ENCODE data around the gene LMNA. TPM values are rescaled to one million over a fixed set of nuclear protein-coding genes. Genes with fewer than 3 reads are reported as not detected.

The LMNA gene
- total RNA-seq, 2 experiments from 2014 or later, result 6.5 to 14.3 TPM

DNA sequence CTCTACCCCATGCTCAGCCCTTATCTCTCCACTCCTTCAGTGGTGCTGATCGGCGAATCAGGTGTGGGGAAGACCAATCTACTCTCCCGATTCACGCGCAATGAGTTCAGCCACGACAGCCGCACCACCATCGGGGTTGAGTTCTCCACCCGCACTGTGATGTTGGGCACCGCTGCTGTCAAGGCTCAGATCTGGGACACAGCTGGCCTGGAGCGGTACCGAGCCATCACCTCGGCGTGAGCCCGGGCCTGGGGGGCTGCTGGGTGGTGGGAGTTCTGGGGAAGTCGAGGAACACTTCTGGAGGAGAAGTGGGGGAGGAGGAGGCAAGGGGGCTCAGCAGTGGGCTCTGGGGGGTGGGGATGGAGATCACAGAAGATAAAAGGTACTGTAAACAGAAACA is 48.6 kb upstream of the LMNA start:
- Histone ChIP-seq H3K36me3 (ENCODE audit: insufficient read depth, low read length) (no peaks in the 10 kb centered on the region), H2AFZ (ENCODE audit: low read length) (no peak overlapping the region), H3K79me2 (ENCODE audit: insufficient read depth, low read depth, low read length) (no peaks in the 10 kb centered on the region), H3K4me3 (ENCODE audit: low read depth, low read length, poor library complexity, severe bottlenecking) (no peak overlapping the region), H3K4me1 (ENCODE audit: insufficient read depth, low read length, poor library complexity, severe bottlenecking) (no peaks in the 10 kb centered on the region), H4K20me1 (ENCODE audit: insufficient read depth, low read length) (no peaks in the 10 kb centered on the region), H3K9me2 (ENCODE audit: insufficient read depth, low read length) (no peaks in the 10 kb centered on the region), H3K4me2 (ENCODE audit: low read length) (no peak overlapping the region), H3K9me3 (ENCODE audit: low read length) (no peaks in the 10 kb centered on the region), H3K27ac (ENCODE audit: low read depth, low read length, poor library complexity, severe bottlenecking) (no peak overlapping the region)
- BruUV-seq (replicated peaks), result no TSS peak
- intact Hi-C loops (cut with micrococcal nuclease; ENCODE audit: unreplicated experiment), result loop anchor here (1.0 kb wide), 1 partner anchor 128 kb away; no protein-coding TSS in a partner anchor
- TF ChIP-seq EZH2phosphoT487 (IDR thresholded peaks at IDR 0.05; ENCODE audit: borderline replicate concordance, low read depth, low read length) (no peak), CTCF (conservative IDR thresholded peaks at IDR 0.05; ENCODE audit: low read length) (no peak)
- POLR2A ChIA-PET, result no interaction called here
- DNase-seq (ENCODE audit: low spot score), result no peak
- CTCF ChIA-PET (ENCODE audit: unreplicated experiment), result interaction anchor here (1.0 to 1.8 kb wide), 4 partner anchors 9 to 128 kb away, joined by 3 to 5 read pairs (median 4); no protein-coding TSS in a partner anchor

- BruUV-seq (replicated peaks), result no TSS peak
- Histone ChIP-seq H3K9me2 (ENCODE audit: insufficient read depth, low read length) (no peaks in the 10 kb centered on the region), H4K20me1 (ENCODE audit: insufficient read depth, low read length) (no peaks in the 10 kb centered on the region), H3K9me3 (ENCODE audit: low read length) (no peaks in the 10 kb centered on the region), H3K27ac (ENCODE audit: low read depth, low read length, poor library complexity, severe bottlenecking) (no peak overlapping the region), H3K4me1 (ENCODE audit: insufficient read depth, low read length, poor library complexity, severe bottlenecking) (no peaks in the 10 kb centered on the region), H3K79me2 (ENCODE audit: insufficient read depth, low read depth, low read length) (no peaks in the 10 kb centered on the region), H2AFZ (ENCODE audit: low read length) (no peak overlapping the region), H3K4me2 (ENCODE audit: low read length) (no peak overlapping the region), H3K4me3 (ENCODE audit: low read depth, low read length, poor library complexity, severe bottlenecking) (no peak overlapping the region), H3K36me3 (ENCODE audit: insufficient read depth, low read length) (no peaks in the 10 kb centered on the region)
- intact Hi-C loops (cut with micrococcal nuclease; ENCODE audit: unreplicated experiment), result no loop called here
- no peak for DNase-seq (ENCODE audit: low spot score)
- no peak for TF ChIP-seq EZH2phosphoT487 (IDR thresholded peaks at IDR 0.05; ENCODE audit: borderline replicate concordance, low read depth, low read length)
- no peak for TF ChIP-seq CTCF (conservative IDR thresholded peaks at IDR 0.05; ENCODE audit: low read length)
- POLR2A ChIA-PET, result no interaction called here
- CTCF ChIA-PET (ENCODE audit: unreplicated experiment), result no interaction called here
Observed at GRCh38 chr1:156067262-156067661, 47.2 kb upstream of the LMNA start.

DNA sequence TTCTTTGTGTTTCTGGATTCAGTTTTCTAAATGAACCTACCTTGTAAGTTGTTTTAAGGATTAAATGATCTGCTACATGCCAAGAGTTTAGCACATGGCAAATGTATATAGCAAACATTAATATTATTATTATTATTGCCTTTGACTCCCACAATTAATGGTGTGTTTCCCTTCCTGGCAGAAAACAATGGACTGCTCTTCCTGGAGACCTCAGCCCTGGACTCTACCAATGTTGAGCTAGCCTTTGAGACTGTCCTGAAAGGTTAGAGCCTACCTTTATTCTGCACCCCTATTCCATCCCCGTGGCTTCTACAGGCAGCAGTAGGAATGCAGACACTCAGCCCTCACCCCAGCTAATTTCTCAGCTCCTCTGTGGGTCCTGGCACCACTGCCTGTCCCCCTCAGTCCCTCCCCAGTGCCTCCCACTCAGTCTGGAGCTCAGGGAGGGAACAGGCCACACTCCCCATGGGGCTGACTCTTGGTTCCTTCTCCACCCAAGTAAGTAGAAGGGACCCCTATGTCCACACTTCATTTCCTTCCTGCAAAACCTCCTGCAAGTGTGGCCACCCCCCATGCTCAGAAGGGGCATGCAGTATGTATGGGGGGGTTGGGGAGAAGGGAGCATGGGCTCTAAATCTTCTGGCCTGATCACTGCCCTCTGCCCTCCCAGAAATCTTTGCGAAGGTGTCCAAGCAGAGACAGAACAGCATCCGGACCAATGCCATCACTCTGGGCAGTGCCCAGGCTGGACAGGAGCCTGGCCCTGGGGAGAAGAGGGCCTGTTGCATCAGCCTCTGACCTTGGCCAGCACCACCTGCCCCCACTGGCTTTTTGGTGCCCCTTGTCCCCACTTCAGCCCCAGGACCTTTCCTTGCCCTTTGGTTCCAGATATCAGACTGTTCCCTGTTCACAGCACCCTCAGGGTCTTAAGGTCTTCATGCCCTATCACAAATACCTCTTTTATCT is 44.7 kb upstream of the LMNA start:
- ChIA-PET CTCF (ENCODE audit: unreplicated experiment) (no interaction called here), POLR2A (no interaction called here)
- no peak for DNase-seq (ENCODE audit: low spot score)
- Histone ChIP-seq H3K4me1 (ENCODE audit: insufficient read depth, low read length, poor library complexity, severe bottlenecking) (peaks cover 4% of the 10 kb centered on the region), H3K27ac (ENCODE audit: low read depth, low read length, poor library complexity, severe bottlenecking) (no peak overlapping the region), H2AFZ (ENCODE audit: low read length) (no peak overlapping the region), H3K4me3 (ENCODE audit: low read depth, low read length, poor library complexity, severe bottlenecking) (no peak overlapping the region), H3K9me3 (ENCODE audit: low read length) (no peaks in the 10 kb centered on the region), H3K79me2 (ENCODE audit: insufficient read depth, low read depth, low read length) (no peaks in the 10 kb centered on the region), H3K36me3 (ENCODE audit: insufficient read depth, low read length) (no peaks in the 10 kb centered on the region), H3K9me2 (ENCODE audit: insufficient read depth, low read length) (no peaks in the 10 kb centered on the region), H3K4me2 (ENCODE audit: low read length) (no peak overlapping the region), H4K20me1 (ENCODE audit: insufficient read depth, low read length) (no peaks in the 10 kb centered on the region)
- no TSS peak for BruUV-seq (replicated peaks)
- TF ChIP-seq CTCF (conservative IDR thresholded peaks at IDR 0.05; ENCODE audit: low read length), result no peak
- intact Hi-C loops (cut with micrococcal nuclease; ENCODE audit: unreplicated experiment), result no loop called here

Data from OCI-LY7 (cell line).